Activated T-helper 9 cell treated with anti-CD3 and anti-CD28 coated beads, Interleukin-2, amount 50 U/mL, for 16 hours (primary cell): Measurements from ENCODE around the gene ZSCAN2.
"Not testable (repeated sequence)": the region's sequence is repeated elsewhere in the genome, so short reads cannot be mapped to it uniquely, and the experiment has no call there.

ENCODE experiments used
- DNase-seq: peaks from one replicate; pipeline ENCODE4 v3.0.0-alpha.2; 2020; ENCODE audit warnings: low read depth

The ZSCAN2 gene

DNA sequence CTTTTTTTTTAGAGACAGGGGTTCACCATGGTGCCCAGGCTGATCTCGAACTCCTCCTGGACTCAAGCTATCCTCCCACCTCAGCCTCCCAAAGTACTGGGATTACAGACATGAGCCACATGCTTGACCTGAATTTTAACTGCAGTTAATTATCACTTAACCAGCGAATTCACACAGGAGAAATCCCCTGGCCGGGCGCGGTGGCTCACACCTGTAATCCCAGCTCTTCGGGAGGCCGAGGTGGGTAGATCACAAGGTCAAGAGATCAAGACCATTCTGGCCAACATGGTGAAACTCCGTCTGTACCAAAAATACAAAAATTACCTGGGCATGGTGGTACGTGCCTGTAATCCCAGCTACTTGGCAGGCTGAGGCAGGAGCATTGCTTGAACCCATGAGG is 41.1 kb downstream of the ZSCAN2 start:
- not testable (repeated sequence) for DNase-seq

DNA sequence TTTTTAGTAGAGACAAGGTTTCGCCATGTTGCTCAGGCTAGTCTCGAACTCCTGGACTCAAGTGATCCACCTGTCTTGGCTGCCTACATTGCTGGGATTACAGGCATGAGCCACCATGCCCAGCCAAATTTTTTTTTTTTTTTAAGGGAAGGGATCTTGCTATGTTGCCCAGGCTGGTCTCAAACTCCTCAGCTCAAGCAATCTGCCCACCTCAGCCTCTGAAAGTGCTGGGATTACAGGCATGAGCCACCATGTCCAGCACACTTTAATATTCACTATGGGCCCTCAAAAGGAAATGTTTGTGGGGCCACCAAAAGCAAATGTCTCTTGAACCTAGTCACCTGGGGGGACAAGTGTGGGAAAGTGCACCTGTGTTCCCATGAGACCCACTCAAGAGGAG is 41.8 kb downstream of the ZSCAN2 start:
- DNase-seq: not testable (repeated sequence)

DNA sequence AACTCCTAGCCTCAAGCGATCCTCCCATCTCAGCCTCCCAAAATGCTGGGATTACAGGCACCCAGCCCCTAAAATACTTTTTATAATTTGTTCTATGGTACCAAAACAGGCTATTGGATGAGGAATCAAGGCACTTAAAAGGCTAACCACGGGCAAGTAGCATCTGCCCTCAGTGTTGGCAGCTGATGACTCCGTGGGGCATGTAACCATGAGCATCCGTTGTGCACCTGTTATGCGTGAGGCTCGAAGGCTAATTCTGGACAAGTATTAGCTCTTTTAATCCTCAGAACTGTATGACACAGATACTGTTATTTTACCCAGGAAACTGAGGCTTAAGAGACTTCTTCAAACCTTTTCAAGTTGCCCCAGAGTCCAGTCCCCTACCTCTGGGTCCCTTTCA is 43.0 kb downstream of the ZSCAN2 start:
- DNase-seq: no peak

DNA sequence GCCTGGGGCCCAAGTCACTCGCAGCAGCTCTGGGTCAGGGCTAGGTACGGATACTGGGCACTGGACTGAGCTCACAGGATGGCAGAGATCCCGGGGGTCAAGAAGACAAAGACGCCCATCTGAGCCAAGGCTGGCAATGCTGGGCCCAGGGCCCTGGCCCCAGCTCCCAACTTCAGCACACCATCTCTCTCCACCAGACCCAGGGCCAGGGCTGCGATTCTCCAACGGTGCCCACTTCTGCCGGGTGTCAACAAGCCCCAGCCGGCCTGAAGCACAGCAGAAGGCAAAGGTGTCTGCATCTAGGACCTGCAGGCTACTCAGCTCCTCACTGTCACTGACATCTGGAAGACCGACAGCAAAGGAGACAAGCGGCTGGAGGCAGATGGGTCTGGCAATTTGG is 44.7 kb downstream of the ZSCAN2 start:
- DNase-seq: no peak

DNA sequence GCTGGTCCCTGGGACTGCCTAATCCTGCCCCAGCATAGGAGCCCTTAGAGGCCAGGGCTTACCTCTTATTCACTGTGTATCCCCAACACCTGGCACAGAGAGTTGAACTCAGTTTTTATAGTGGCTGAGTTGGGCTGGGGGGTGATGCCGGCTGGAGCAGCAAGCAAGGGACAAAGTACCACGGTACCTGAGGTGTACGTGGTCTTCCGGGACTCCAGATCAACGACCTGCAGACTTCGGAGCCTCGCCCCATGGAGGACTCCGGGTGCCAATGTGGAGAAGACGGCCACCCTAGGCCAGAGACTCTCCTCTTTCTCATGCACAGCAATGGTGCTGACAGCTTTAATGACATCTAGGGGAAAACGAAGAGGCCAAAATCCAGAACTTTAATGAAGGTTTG is 45.2 kb downstream of the ZSCAN2 start:
- no peak for DNase-seq

DNA sequence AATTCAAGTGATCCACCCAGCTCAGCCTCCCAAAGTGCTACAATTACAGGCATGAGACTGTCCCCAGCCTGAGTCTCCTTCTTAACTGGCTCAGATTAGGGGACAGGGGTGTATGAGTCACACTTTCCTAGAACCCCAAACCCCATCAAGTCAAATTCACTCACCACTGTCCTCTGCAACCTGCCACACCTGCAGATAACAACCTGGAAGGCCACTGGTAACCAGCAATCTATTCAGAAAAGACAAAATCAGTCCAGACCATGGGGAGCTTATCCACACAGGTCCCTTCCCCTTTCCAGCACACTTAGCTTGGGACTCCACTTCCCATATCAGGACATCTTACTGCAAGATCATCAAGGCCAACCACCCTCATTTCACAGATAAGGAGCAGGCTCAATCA is 46.9 kb downstream of the ZSCAN2 start:
- DNase-seq: no peak

DNA sequence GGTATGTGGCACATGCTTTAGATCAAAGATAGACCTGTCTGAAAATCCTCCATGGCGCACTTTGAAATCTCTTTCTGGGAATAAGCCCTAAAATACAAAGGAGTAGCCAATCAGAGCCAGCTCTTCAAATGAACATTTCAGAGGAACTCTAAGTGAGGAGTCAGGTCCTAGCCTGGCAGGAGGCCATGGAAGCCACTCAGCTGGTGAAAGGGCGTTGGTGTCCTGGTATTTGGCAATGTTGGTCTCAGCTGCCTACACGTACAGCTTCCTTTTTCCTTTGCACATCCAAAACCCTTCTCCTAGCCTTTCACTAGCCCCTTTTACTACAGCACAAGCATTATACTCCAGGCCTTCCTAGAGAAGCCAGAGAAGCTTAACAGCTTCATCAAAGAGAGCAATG is 47.7 kb downstream of the ZSCAN2 start:
- DNase-seq: no peak

DNA sequence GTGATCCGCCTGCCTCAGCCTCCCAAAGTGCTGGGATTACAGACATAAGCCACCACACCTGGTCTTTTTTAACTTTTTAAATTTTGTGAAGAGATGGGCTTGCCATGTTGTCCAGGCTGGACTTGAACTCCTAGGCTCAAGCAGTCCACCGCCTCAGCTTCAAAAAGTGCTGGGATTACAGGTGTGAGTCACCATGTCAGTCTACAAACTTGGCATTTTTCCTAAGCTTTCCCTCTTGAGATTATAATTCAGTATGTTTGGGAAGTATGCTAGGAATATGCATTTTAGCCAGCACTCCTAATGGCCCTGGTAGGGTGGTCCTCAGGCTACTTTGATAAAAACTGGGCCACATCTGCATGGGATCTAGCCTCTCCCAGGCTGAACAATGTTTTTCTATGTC is 48.9 kb downstream of the ZSCAN2 start:
- no peak for DNase-seq

DNA sequence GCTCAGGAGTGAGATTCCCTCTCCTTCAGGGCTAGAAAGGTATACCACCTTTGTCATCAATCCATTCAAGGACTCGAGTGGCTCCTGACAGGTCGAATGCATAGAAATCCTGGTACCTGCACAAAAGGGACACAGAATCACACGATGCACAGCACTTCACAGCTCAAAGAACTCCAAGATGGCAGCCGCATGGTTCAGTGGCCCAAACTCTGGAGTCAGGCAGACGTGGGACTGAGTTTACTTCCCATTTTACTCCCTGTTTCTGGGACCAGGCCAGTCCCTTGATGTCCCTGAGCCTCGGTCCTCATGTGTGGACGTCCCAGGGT is 52.7 kb downstream of the ZSCAN2 start:
- no peak for DNase-seq

DNA sequence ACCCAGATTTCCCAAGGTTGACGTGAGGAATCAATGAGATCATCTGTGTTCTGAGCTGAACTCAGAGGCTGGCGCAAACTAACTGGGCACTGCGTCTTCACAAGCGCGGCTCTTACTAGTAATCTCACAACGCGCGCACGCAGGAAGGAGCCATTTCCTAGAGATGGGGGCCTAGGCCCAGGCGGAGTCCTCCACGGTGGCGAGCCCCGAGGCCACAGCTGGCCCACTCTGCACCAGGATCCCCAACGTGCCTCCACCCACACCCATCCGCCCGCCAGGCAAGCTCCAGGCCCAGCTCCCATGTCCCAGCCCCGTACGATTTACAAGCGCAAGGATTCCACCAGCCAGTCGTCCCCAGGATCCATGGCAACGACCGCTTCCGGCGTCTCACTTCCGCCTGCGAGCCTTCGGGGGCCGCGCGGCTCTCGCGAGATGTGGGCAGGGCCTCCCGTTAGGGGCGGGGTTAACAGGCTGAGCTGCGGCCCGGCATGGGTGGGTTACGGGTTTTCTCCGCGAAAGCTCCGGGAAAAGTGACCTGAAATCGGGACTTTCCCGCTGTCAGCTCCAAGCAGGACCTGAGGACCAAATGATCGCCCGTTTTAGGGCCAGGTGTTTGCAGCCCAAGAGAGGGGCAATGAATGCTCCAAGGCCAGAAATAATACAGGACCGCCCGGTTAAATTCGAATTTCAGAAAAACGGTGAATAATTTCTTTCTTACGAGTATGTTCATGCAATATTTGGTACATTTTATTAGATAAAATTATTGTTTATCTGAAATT is 53.3 kb downstream of the ZSCAN2 start, which contains the start of gene WDR73:
Gene WDR73 (minus strand): TSS at position 374 of the 779 bp plus-strand sequence. CDS start 9 bp downstream, at position 365.
- DNase-seq: peak; percentile 97

DNA sequence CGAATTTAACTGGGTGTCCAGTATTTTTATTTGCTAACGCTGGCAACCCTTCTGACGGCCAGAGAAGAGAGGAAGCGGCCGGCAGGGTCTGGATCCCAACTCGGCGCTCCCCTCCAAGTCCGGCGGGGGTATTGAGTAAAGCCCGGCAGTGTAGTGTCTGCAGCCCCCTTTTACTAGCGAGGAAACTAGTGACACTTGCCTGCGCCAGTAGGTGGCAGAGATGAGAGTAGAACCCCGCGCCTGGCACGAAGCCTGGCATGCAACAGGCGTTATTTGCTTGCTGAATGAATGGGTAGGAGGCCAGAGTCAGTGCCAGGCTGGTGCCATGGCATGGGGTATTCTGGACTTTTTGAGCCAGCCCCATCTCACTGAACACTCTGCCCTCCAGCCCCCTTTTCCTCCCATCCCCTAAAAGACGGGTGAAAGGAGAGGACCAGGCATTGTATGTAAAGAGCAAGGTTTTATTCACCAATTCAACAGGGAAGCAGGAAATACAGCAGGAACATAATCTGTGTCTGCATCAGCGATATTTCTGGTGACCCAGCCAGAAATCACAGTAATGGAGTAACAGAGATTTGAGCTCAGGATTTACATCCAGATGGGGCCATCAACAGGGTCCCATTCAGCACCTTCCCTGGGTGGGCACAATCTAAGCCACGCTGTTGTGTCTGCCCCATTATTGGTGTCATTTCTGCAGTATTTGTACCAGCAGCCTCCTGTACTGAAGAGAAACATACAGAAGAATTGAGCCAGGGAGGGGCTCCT is 54.1 kb downstream of the ZSCAN2 start:
- peak; percentile 66 for DNase-seq

DNA sequence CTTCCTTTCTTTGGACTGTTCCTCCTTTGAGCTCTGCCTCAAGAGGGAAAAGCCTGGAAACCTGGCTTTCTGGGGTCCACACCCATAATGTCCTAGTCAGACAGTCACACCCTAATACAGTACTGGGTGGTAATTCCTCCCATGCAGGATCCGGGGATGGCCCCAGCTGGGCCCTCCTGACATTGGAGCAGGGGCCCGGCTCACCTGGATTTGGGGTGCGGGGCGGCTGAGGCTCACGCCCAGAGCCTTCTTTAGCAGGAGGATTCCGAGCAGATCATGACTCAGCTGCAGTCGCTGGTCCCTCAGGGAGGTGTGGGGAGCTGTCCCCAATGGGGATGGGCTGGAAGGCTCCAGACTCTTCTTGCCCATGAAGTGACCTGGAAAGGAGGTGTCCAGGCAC is 56.2 kb downstream of the ZSCAN2 start:
- DNase-seq: no peak

DNA sequence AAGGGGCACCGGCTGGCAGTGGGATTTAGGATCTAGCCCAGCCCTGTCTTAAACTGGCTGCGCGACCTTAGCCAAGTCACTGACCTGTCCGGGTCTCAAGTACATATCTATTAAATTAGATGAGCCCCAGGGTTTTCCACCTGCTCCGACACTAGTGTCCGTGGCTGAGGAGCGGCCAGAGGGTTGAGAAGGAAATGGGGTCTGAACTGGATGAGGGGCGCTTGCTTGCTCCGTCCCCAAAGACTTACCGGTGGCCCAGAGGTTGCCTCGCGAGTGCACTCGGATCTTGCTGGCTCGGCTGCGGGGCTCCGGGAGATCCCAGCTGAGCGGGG is 56.9 kb downstream of the ZSCAN2 start:
- no peak for DNase-seq

DNA sequence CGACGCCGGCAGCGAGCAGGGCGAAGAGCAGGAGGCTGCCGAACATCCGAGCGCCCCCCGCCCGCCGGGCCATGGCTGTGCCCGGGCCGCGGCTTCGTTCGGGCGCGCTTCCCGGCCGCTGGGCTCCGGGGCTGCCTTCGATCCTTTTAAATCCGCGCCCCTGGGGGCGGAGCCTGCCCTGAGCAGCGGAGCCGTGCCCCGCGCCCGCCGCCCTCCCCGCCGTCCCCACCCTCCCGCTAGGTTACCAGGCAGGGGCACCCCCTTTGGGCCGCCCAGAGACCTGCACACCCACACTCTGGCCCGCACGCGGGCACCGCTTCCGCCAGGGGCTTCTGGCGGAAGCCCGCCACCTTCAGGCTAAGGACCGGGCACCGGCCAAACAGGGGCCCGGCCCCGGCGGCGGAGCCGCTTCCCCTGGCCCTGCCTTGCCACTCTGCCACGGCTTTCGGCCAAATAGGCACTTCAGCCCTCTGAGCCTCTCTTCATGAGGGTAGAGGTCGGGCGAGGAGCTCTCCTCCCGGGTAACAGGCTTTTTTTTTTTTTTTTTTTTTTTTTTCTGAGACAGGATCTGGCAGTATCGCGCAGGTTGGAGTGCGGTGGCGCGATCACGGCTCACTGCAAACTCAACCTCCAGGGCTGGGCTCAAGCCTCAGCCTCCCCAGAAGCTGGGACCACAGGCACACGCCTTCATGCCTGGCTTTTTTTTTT is 57.4 kb downstream of the ZSCAN2 start, which contains the start of gene NMB:
Gene NMB (minus strand): TSS at position 120 of the 708 bp plus-strand sequence. CDS start 47 bp downstream, at position 73.
- peak; percentile 75 for DNase-seq

DNA sequence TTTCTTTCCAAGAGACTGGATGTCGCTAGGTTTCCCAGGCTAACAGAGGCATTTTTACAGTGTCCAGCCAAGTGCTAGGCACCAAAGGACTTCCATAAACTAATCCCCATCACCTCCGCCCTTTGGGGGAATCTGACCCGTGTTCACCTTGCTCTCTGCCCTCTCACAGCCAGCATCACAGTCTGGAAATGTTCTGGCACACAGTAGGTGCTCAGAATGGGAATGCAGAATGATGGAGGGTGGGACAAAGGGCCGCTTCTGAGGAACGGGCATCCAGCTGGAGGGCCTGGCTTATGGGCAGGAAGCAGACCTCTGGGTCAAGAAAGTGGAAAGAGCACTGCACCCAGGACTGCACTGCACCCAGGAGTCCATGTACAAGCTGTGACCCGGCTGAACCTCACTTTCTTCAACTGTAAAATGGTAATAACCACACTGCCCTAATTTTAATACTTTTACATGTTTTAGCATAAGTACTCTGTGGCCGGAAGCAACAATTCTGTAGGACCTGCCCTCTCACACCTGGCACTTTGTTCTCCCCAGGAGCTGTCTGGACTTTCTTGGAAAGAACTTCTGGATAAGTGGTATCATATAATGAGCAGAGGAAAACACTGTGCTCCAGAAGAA is 58.1 kb downstream of the ZSCAN2 start:
- no peak for DNase-seq

DNA sequence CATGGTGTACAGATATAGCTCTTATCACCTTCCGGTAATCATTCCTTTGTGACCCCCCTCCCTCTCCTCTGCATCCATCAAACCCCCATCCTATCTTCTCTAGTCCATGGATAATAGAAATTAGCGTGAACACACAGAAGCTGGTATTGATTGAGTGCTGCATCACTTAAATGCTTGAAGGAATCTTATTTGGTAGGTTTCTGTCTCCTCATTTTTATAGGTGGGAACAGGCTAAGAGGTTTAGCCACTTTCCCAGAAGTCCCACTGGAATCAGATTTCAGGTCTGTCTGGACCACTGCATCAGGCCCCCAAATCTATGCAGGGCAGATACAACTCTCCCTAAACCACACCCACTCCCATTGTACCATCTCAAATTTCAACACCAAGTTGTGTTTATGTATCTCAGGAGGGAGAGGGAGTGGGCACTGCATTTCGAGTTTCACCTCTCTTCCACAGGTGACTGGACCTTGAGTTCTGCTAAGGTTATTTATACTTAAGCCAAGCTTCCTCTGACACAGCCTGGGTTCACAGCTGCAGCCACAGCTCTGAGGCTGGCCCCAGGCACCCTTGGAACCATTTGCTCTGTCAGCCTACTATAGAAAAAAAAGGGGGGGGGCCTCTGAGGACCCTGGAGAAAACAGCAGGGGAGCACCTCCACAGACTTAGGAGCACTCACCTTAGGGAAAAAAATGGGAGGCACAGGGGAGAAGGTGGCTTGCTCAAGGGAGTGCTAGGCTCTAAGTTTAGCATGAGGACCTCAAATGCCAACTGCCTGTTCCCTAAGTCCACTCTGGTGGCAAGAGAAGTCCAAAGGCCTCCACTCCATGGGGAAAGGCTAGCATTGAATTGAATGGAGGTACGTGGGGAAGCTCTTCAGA is 59.3 kb downstream of the ZSCAN2 start:
- no peak for DNase-seq

DNA sequence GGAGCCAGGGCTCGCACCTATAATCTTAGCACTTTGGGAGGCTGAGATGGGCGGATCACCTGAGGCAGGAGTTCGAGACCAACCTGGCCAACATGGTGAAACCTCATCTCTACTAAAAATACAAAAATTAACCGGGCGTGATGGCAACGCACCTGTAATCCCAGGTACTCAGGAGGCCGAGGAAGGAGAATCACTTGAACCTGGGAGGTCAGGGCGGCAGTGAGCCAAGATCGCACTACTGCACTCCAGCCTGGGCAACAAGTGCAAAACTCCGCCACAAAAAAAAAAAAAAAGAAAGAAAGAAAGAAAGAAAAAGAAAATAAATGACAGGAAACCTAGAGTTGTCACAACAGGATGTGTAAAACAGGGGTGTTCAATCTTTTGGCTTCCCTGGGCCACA is 60.2 kb downstream of the ZSCAN2 start:
- DNase-seq: no peak

DNA sequence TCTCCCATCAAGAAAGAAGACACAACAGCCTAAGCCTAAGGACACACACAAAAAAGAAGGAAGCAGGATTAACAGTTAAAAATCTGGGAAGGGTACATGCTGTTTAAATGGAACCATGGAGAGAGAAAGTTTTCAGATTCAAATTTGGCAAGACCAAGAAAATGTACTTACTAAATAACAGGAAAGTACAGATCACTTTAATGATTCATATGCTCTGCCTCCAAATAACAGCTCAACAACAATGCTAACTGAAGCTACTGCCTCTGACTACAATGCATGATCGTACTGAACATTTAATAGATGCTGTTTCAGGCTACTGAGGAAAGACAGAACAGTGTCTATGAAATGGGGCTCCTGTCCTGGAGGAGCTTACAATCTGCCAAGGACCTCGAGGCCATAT is 65.6 kb downstream of the ZSCAN2 start:
- DNase-seq: no peak

DNA sequence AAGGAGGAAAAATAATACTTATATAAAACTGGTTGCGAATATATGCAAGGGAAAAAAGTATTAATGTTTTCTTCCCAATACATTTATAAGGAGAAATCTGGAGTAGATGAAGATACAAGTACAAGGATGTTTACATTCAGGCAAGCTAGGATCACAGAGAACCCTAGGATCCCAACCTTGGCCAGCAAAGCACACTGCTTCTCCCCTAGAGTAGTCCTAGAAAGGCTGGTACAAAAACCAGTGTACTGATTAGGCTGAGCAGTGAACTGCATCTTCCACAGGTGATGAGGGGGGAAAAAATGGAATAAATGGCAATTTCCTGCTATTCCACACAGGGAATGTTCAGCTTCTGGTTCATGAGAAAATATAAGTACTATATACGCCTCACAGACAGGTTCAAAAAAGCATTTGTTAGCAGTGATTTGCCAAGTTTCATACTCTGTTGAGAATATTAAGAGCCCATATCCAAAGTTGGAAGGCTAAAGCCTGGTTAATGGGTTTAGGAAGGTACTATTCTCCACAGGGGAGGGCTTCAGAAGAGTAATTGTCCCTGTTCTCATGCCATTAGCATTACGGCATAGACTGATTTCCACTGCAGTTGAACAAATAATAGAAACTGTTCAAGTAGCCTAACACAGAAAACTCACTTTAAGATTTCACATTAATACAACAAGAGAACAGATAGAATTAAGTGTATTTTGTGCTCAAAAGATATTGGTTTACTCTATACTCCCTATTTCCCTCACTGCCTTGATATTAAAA is 67.6 kb downstream of the ZSCAN2 start:
- no peak for DNase-seq

DNA sequence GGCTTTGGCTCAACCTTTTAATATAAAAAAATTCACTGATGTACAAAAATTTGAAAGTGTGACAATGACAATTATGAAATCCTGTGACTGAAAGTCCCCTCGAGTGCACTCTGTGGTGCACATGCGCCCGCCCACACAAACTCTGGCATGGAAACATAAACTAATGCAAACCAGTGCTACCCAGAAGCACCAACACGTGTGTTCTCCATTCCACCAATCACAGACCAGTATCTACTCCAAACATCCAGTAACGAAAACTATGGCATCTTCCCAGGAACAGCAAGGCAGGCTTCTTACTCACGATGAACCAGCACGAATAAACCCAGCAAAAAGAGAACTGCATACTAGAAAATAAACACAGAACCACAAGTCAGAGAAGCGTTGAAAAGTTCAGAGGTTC is 68.9 kb downstream of the ZSCAN2 start:
- peak; percentile 34 for DNase-seq

DNA sequence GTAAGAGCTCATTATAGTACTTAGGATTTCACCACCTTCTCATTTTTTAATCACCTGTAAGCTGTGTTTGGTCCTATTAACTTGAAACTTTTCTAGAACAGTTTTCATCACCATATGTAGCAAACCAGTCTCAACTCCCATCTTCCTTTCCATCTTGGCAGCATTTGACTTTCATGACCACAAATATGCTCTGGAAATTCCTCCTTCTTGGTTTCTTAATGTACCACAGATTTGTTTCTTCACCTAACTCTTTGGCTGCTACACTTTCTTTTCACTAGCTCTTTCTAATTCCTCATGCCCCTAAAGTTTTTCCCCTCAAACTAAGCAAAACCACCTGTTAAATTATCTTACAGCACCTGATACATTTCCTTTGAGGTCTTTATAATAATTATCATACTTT is 70.4 kb downstream of the ZSCAN2 start:
- DNase-seq: no peak
